DND-41 (cell line): Measurements from ENCODE around the gene TBCE.
"Not testable (repeated sequence)": the region's sequence is repeated elsewhere in the genome, so short reads cannot be mapped to it uniquely, and the experiment has no call there.

ENCODE experiments used
- ATAC-seq: fragments of 200-7000 bp; cut with Tn5 transposase; 3 replicates; pipeline ENCODE4 v1.9.1; 2021; ENCODE audit warnings: low read depth; ENCODE audit not compliant: insufficient read depth
- DNase-seq: peaks from one replicate; pipeline ENCODE4 v3.0.0-alpha.2; 2020
- H2AFZ ChIP-seq: 2 replicates; pipeline ENCODE4 v1.6.0; 2012; ENCODE audit warnings: low read depth, low read length
- H3K27ac ChIP-seq: 2 replicates; pipeline ENCODE4 v1.5.1; 2012; ENCODE audit warnings: low read length, inconsistent platforms
- H3K27me3 ChIP-seq: fragments of 200-600 bp; sonication (generic); 2 replicates; pipeline ENCODE4 v1.6.0; 2012; ENCODE audit warnings: low read length, mild to moderate bottlenecking, inconsistent platforms; ENCODE audit not compliant: insufficient read depth, poor library complexity
- H3K36me3 ChIP-seq: 2 replicates; pipeline ENCODE4 v1.5.1; 2012; ENCODE audit warnings: low read length, inconsistent platforms; ENCODE audit not compliant: insufficient read depth
- H3K4me1 ChIP-seq: 2 replicates; pipeline ENCODE4 v1.5.1; 2012; ENCODE audit warnings: mild to moderate bottlenecking, low read length; ENCODE audit not compliant: insufficient read depth
- H3K4me2 ChIP-seq: 2 replicates; pipeline ENCODE4 v1.6.0; 2012; ENCODE audit warnings: mild to moderate bottlenecking, moderate library complexity, low read length, inconsistent platforms; ENCODE audit not compliant: insufficient read depth
- H3K4me3 ChIP-seq, 2 experiments: fragments of 200-600 bp in 1 of 2; shearing (Covaris generic) in 1 of 2; 2 replicates each; pipeline ENCODE4 v1.5.1; 2012 to 2016; ENCODE audit warnings: inconsistent platforms in 2 of 2, low read length in 2 of 2, mild to moderate bottlenecking in 2 of 2, low read depth in 1 of 2, moderate library complexity in 1 of 2
- H3K79me2 ChIP-seq: 2 replicates; pipeline ENCODE4 v1.6.0; 2012; ENCODE audit warnings: low read length, inconsistent platforms; ENCODE audit not compliant: insufficient read depth
- H3K9ac ChIP-seq: 2 replicates; pipeline ENCODE4 v1.6.0; 2012; ENCODE audit warnings: low read depth, mild to moderate bottlenecking, inconsistent platforms, low read length, moderate library complexity
- H3K9me3 ChIP-seq: 2 replicates; pipeline ENCODE4 v1.5.1; 2012; ENCODE audit warnings: low read length, moderate library complexity, mild to moderate bottlenecking, inconsistent platforms; ENCODE audit not compliant: insufficient read depth, severe bottlenecking
- H4K20me1 ChIP-seq: 2 replicates; pipeline ENCODE4 v1.6.0; 2012; ENCODE audit warnings: low read length; ENCODE audit not compliant: insufficient read depth
- CTCF ChIP-seq: IDR thresholded peaks from 2 replicates; pipeline ENCODE4 v1.5.1; 2012; ENCODE audit warnings: borderline replicate concordance, low read length, moderate library complexity, mild to moderate bottlenecking; ENCODE audit not compliant: poor library complexity, severe bottlenecking; ENCODE audit errors: extremely low read depth
- EZH2 ChIP-seq: IDR thresholded peaks from 3 replicates; pipeline ENCODE4 v1.6.1; 2012; ENCODE audit warnings: borderline replicate concordance, low read depth, mild to moderate bottlenecking, moderate library complexity, low read length, inconsistent platforms; ENCODE audit not compliant: severe bottlenecking

Gene TBCE

GRCh38 chr1:235460770-235461169, 93.5 kb downstream of the TBCE start:
- Histone ChIP-seq H3K9me3 (no peaks in the 10 kb centered on the region), H3K27me3 (no peaks in the 10 kb centered on the region), H4K20me1 (no peaks in the 10 kb centered on the region), H2AFZ (no peak overlapping the region), H3K27ac (no peak overlapping the region), H3K4me3 (no peak overlapping the region), H3K4me1 (peaks cover 3% of the 10 kb centered on the region; the same call in 1 of the 2 replicates), H3K79me2 (no peaks in the 10 kb centered on the region), H3K4me2 (no peak overlapping the region), H3K9ac (no peak overlapping the region), H3K36me3 (peaks cover 13% of the 10 kb centered on the region; the same call in 1 of the 2 replicates)
- TF ChIP-seq EZH2 (no peak), CTCF (no peak)
- DNase-seq (no peak), ATAC-seq (no peak)

- ATAC-seq (peak; percentile 58; the same call in 1 of the 3 replicates), DNase-seq (no peak)
- H4K20me1 ChIP-seq, result no peaks in the 10 kb centered on the region
- no peaks in the 10 kb centered on the region for H3K79me2 ChIP-seq
- H3K9ac ChIP-seq, result no peak overlapping the region
- no peaks in the 10 kb centered on the region for H3K27me3 ChIP-seq
- no peak for TF ChIP-seq EZH2
- no peak for TF ChIP-seq CTCF
- H2AFZ ChIP-seq, result no peak overlapping the region
- H3K4me1 ChIP-seq, result peaks cover 3% of the 10 kb centered on the region; the same call in 1 of the 2 replicates
- H3K9me3 ChIP-seq, result no peaks in the 10 kb centered on the region
- H3K27ac ChIP-seq, result peak overlapping the region; percentile 50
- peaks cover 18% of the 10 kb centered on the region; the same call in 1 of the 2 replicates for H3K36me3 ChIP-seq
- no peak overlapping the region for H3K4me3 ChIP-seq
- H3K4me2 ChIP-seq, result no peak overlapping the region
Measured at GRCh38 chr1:235461954-235462353, 94.7 kb downstream of the TBCE start.

GRCh38 chr1:235462832-235463231, 95.6 kb downstream of the TBCE start:
- not testable (repeated sequence) for H3K4me1 ChIP-seq, H2AFZ ChIP-seq, H3K27ac ChIP-seq, H3K27me3 ChIP-seq, H3K9me3 ChIP-seq, H3K79me2 ChIP-seq, H4K20me1 ChIP-seq, H3K4me2 ChIP-seq, H3K4me3 ChIP-seq, DNase-seq, H3K9ac ChIP-seq, ATAC-seq
- peaks cover 18% of the 10 kb centered on the region; the same call in 1 of the 2 replicates for H3K36me3 ChIP-seq

- H3K79me2 ChIP-seq, result no peaks in the 10 kb centered on the region
- no peak for DNase-seq
- no peaks in the 10 kb centered on the region for H3K9me3 ChIP-seq
- TF ChIP-seq CTCF (no peak), EZH2 (no peak)
- H3K27me3 ChIP-seq, result no peaks in the 10 kb centered on the region
- no peak overlapping the region for H3K27ac ChIP-seq
- H3K9ac ChIP-seq, result no peak overlapping the region
- ATAC-seq, result no peak
- H4K20me1 ChIP-seq, result no peaks in the 10 kb centered on the region
- peaks cover 27% of the 10 kb centered on the region; the same call in 1 of the 2 replicates for H3K36me3 ChIP-seq
- H2AFZ ChIP-seq, result no peak overlapping the region
- H3K4me3 ChIP-seq, result no peak overlapping the region
- H3K4me2 ChIP-seq, result no peak overlapping the region
- H3K4me1 ChIP-seq, result peaks cover 3% of the 10 kb centered on the region; the same call in 1 of the 2 replicates
Measured at GRCh38 chr1:235465066-235465465, 97.8 kb downstream of the TBCE start.
